ENCODE measurements around the gene INSL3. TPM values are rescaled to one million over a fixed set of nuclear protein-coding genes. Genes with fewer than 3 reads are reported as not detected.
A peak's percentile ranks its signal among the peaks of the same experiment; 100 is the strongest.

Gene INSL3
- total RNA-seq, 1 donor from 2014 or later, result not detected

DNA sequence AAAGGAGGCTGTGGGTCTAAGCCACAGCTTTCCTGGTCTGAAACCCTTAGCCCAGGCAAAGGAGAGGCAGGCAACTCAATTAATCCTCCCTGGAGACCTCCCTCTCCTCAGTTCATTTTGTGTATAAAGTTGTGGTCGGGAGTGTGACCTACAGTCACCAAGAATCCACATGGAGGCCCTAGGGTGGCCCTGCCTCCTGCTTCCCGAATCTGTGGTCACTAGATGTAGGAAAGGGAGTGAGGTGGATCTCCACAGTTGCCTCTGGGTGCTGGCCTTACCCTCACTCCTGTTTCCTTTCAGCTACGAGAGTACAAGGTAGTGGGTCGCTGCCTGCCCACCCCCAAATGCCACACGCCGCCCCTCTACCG is 39.7 kb upstream of the INSL3 start:
- peak overlapping the region; percentile 79 for H3K4me3 Mint-ChIP-seq (ENCODE audit: unreplicated experiment)
- H3K27me3 Mint-ChIP-seq (ENCODE audit: low read depth), result no peaks in the 10 kb centered on the region
- TF ChIP-seq CTCF (IDR thresholded peaks at IDR 0.05), result no peak
- H3K27ac Mint-ChIP-seq (ENCODE audit: unreplicated experiment), result peak overlapping the region; percentile 75
- peaks cover 18% of the 10 kb centered on the region for H3K36me3 Mint-ChIP-seq (ENCODE audit: low read depth)
- peaks cover 25% of the 10 kb centered on the region for H3K4me1 Mint-ChIP-seq (ENCODE audit: low read depth)
- DNase-seq (ENCODE audit: low spot score), result no peak
- H3K9me3 Mint-ChIP-seq (ENCODE audit: low read depth), result no peaks in the 10 kb centered on the region

DNA sequence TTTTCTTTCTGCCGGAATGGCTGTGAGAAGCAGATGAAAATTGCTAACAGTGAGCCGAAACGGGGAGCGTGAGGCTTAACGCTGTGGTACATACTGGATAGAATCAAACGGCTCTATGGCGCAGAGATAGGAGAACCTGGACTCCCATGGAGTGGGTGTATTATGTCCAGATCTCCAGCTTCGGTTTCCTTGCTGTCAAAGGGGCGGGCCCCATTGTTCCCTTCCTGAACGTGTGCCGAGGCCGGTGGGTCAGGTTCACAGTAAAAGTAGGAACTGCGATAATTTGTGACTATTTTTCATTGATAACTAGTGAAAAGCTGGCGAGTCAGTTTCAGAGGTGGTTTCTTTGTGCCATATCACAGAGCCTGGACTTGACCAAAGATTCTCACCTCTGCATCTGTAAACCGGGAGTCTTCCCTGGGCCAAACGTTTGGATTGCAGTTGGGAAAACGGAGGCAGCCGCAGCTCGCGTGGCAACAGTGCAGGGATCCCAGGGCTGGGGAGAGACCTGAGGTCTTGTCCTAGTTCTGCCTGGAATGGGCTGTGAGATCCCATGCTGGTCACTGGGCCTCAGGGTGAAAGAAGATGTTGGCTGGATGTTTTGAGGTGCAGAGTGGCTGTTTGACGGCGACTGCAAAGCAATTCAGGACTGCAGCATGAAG is 39.1 kb upstream of the INSL3 start:
- Mint-ChIP-seq H3K36me3 (ENCODE audit: low read depth) (peaks cover 18% of the 10 kb centered on the region), H3K27me3 (ENCODE audit: low read depth) (peaks cover 3% of the 10 kb centered on the region), H3K4me3 (ENCODE audit: unreplicated experiment) (peak overlapping the region; percentile 79), H3K4me1 (ENCODE audit: low read depth) (peaks cover 25% of the 10 kb centered on the region), H3K27ac (ENCODE audit: unreplicated experiment) (peak overlapping the region; percentile 75), H3K9me3 (ENCODE audit: low read depth) (no peaks in the 10 kb centered on the region)
- DNase-seq (ENCODE audit: low spot score), result no peak
- TF ChIP-seq CTCF (IDR thresholded peaks at IDR 0.05), result no peak

DNA sequence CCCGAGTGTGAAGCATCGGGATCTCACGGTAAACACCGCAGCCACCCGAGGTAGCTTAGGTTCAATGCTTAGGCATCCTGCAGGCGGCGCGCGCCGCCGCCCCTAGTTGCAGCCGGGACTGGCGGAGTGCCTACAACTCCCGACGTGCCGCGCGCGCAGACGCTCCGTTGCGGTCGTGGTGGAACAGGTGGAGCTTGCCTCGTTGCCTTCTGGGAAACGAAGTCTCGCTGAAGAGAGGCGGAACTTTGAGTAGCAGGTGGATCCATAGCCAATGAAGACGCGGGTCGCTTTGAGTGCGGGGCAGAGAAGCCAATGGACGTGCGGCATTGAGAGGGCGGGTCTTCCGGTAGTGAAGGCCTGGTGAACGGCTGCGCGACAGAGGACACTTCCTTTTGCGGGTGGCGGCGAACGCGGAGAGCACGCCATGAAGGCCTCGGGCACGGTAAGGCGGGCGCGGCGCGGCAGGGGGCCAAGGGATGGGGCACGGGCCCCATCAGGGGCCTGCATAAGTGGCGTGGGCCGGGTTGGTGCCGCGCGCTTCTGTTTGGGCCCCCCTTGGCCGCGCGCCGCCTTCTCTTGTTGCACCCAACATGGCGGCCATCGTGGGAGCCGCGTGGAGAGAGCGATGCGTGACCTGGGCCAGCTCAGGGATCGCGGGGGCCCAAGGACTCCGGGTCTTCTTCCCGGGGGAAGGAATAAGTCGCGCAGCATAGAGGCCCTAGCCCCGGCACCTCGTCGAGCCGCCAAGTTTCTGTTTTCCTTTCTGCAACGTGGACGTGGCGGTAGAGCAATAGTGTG is 38.4 kb upstream of the INSL3 start, which contains the start of gene RPL18A:
Gene RPL18A, plus strand, starts transcription at position 378 of the 798 bp plus-strand sequence. Its CDS starts 47 bp downstream, at position 425.
- peak; percentile 86 for TF ChIP-seq CTCF (IDR thresholded peaks at IDR 0.05)
- Mint-ChIP-seq H3K4me1 (ENCODE audit: low read depth) (peaks cover 25% of the 10 kb centered on the region), H3K27ac (ENCODE audit: unreplicated experiment) (peak within 1 kb of the TSS; percentile 91), H3K9me3 (ENCODE audit: low read depth) (no peaks in the 10 kb centered on the region), H3K27me3 (ENCODE audit: low read depth) (peaks cover 6% of the 10 kb centered on the region), H3K36me3 (ENCODE audit: low read depth) (peaks cover 18% of the 10 kb centered on the region), H3K4me3 (ENCODE audit: unreplicated experiment) (peak within 1 kb of the TSS; percentile 79)
- peak; percentile 98 for DNase-seq (ENCODE audit: low spot score)

GRCh38 chr19:17855280-17856152 is 34.2 kb upstream of the INSL3 start:
- no peak for DNase-seq (ENCODE audit: low spot score)
- no peaks in the 10 kb centered on the region for H3K9me3 Mint-ChIP-seq (ENCODE audit: low read depth)
- H3K27ac Mint-ChIP-seq (ENCODE audit: unreplicated experiment), result no peak overlapping the region
- TF ChIP-seq CTCF (IDR thresholded peaks at IDR 0.05), result peak; percentile 92
- no peak overlapping the region for H3K4me3 Mint-ChIP-seq (ENCODE audit: unreplicated experiment)
- peaks cover 10% of the 10 kb centered on the region for H3K4me1 Mint-ChIP-seq (ENCODE audit: low read depth)
- H3K36me3 Mint-ChIP-seq (ENCODE audit: low read depth), result no peaks in the 10 kb centered on the region
- peaks cover 6% of the 10 kb centered on the region for H3K27me3 Mint-ChIP-seq (ENCODE audit: low read depth)

GRCh38 chr19:17854061-17854460 is 32.7 kb upstream of the INSL3 start:
- H3K36me3 Mint-ChIP-seq (ENCODE audit: low read depth), result no peaks in the 10 kb centered on the region
- no peaks in the 10 kb centered on the region for H3K9me3 Mint-ChIP-seq (ENCODE audit: low read depth)
- peaks cover 6% of the 10 kb centered on the region for H3K27me3 Mint-ChIP-seq (ENCODE audit: low read depth)
- H3K4me3 Mint-ChIP-seq (ENCODE audit: unreplicated experiment), result no peak overlapping the region
- no peak overlapping the region for H3K27ac Mint-ChIP-seq (ENCODE audit: unreplicated experiment)
- DNase-seq (ENCODE audit: low spot score), result no peak
- H3K4me1 Mint-ChIP-seq (ENCODE audit: low read depth), result peaks cover 8% of the 10 kb centered on the region
- TF ChIP-seq CTCF (IDR thresholded peaks at IDR 0.05), result no peak

Data from chondrocyte (in vitro differentiated cells).